ENCODE results near the gene ABCC2. TPM values are rescaled to one million over a fixed set of nuclear protein-coding genes. Genes with fewer than 3 reads are reported as not detected.

The ABCC2 gene
- total RNA-seq, 1 donor from 2014 or later: 0.22 TPM

DNA sequence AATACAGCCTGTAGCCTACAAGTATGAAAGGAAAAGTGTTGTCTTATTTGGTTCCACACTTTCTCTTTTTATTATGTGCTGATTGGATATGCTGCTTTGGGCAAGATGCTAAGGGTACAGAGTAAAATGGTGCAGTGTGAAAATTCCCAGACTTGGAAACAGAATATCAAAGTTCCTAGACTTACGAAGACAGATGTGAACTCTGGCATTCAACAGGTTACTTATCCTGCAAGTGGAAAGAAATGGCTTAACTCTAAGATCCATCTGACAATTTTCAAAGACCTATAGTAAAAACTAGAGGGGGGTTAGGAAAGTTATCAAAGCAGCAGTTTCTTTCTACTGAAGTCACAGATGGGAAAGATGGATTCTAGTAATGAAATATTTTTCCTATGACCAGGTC, 26.3 kb upstream of the ABCC2 start:
- Histone ChIP-seq H3K9me3 (replicated peaks) (peaks cover 4% of the 10 kb centered on the region), H3K36me3 (peaks cover 99% of the 10 kb centered on the region), H3K4me1 (no peaks in the 10 kb centered on the region), H3K27me3 (ENCODE audit: low read depth) (no peaks in the 10 kb centered on the region), H3K4me3 (no peak overlapping the region), H3K27ac (replicated peaks) (no peak overlapping the region)
- TF ChIP-seq CTCF (IDR thresholded peaks at IDR 0.05; ENCODE audit: borderline replicate concordance): no peak
- DNase-seq: no peak
- intact Hi-C loops (cut with micrococcal nuclease): no loop called here

DNA sequence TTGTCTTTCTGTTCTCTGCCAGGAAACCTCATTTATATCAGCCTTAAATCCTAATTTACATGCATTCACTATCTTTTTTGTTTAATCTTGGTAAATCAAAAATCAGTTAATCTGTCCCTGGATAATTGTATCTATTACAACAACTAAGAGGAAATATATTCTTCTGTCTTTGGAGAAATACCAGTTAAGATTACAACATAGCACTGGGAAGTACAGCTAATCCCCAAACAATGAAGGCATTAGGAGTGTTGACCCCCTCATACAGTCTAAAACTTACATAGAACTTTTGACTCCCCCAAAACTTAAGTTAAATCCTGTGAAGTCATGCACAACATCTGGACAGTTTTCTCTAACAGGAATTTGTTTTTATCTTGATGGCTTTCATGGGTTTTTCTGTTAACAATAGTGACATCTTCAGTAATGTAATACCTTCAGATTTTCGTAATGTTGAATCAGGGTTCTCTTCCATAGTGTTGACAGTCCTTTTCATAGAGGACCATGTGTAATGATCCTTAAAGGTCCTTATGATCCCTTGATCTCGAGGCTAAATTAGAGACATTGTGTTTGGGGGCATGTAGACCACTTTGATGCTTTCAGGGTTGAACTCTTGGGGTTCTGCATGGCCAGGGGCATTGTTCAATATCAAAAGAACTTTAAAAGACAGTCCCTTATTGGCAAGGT, 24.1 kb upstream of the ABCC2 start:
- Histone ChIP-seq H3K9me3 (replicated peaks) (peaks cover 7% of the 10 kb centered on the region), H3K27me3 (ENCODE audit: low read depth) (no peaks in the 10 kb centered on the region), H3K36me3 (peaks cover 80% of the 10 kb centered on the region), H3K27ac (replicated peaks) (no peak overlapping the region), H3K4me1 (no peaks in the 10 kb centered on the region), H3K4me3 (no peak overlapping the region)
- intact Hi-C loops (cut with micrococcal nuclease): no loop called here
- no peak for DNase-seq
- TF ChIP-seq CTCF (IDR thresholded peaks at IDR 0.05; ENCODE audit: borderline replicate concordance): no peak

GRCh38 chr10:99760321-99760720, 22.1 kb upstream of the ABCC2 start:
- H3K4me3 ChIP-seq: no peak overlapping the region
- H3K4me1 ChIP-seq: no peaks in the 10 kb centered on the region
- intact Hi-C loops (cut with micrococcal nuclease): no loop called here
- H3K27me3 ChIP-seq (ENCODE audit: low read depth): no peaks in the 10 kb centered on the region
- H3K27ac ChIP-seq (replicated peaks): no peak overlapping the region
- no peak for DNase-seq
- TF ChIP-seq CTCF (IDR thresholded peaks at IDR 0.05; ENCODE audit: borderline replicate concordance): no peak
- H3K36me3 ChIP-seq: peaks cover 62% of the 10 kb centered on the region
- peaks cover 7% of the 10 kb centered on the region for H3K9me3 ChIP-seq (replicated peaks)

GRCh38 chr10:99761365-99761764, 21.1 kb upstream of the ABCC2 start:
- H3K36me3 ChIP-seq: peaks cover 51% of the 10 kb centered on the region
- no peaks in the 10 kb centered on the region for H3K4me1 ChIP-seq
- H3K27ac ChIP-seq (replicated peaks): no peak overlapping the region
- intact Hi-C loops (cut with micrococcal nuclease): no loop called here
- H3K9me3 ChIP-seq (replicated peaks): peaks cover 7% of the 10 kb centered on the region
- no peak overlapping the region for H3K4me3 ChIP-seq
- no peak for TF ChIP-seq CTCF (IDR thresholded peaks at IDR 0.05; ENCODE audit: borderline replicate concordance)
- H3K27me3 ChIP-seq (ENCODE audit: low read depth): no peaks in the 10 kb centered on the region
- DNase-seq: no peak

GRCh38 chr10:99765672-99766301, 16.7 kb upstream of the ABCC2 start:
- H3K27me3 ChIP-seq (ENCODE audit: low read depth): no peaks in the 10 kb centered on the region
- peaks cover 2% of the 10 kb centered on the region for H3K9me3 ChIP-seq (replicated peaks)
- no peak overlapping the region for H3K4me3 ChIP-seq
- no peak for TF ChIP-seq CTCF (IDR thresholded peaks at IDR 0.05; ENCODE audit: borderline replicate concordance)
- no peak overlapping the region for H3K27ac ChIP-seq (replicated peaks)
- intact Hi-C loops (cut with micrococcal nuclease): no loop called here
- H3K4me1 ChIP-seq: no peaks in the 10 kb centered on the region
- peaks cover 7% of the 10 kb centered on the region for H3K36me3 ChIP-seq
- no peak for DNase-seq

Measured in left ventricle myocardium inferior (tissue), 1 donor.